PC-9 (cell line): Measurements from ENCODE around the gene MYL4. TPM values are rescaled to one million over a fixed set of nuclear protein-coding genes. Genes with fewer than 3 reads are reported as not detected.

Source experiments
- BruUV-seq: library from RNA; stranded (reverse); fragments of 400-500 nt; replicated peaks from 2 replicates; lab custom pipeline; 2021; lab: Mats Ljungman, UMichigan
- CTCF ChIA-PET: fragments of 300-600 bp; sonication (Branson Sonifier 250); formaldehyde crosslinking; loops from one replicate; lab custom pipeline; 2022; ENCODE audit warnings: antibody characterized with exemption; lab: Charles Lee
- POLR2A ChIA-PET: fragments of 300-600 bp; sonication (Branson Sonifier 250); formaldehyde crosslinking; loops from one replicate; lab custom pipeline; 2022; ENCODE audit warnings: antibody characterized with exemption; ENCODE audit not compliant: unreplicated experiment; lab: Charles Lee
- DNase-seq, 2 experiments: peaks; one replicate each; pipeline versions ENCODE4 v3.0.0 to v3.0.0-alpha.2; 2015 to 2022; ENCODE audit warnings: mixed read lengths in 1 of 2
- H2AFZ ChIP-seq: fragments of 200-600 bp; sonication (generic); 2 replicates; pipeline ENCODE4 v1.8.1; 2017; ENCODE audit warnings: antibody characterized with exemption
- H3F3A ChIP-seq: fragments of 200-600 bp; sonication (generic); 2 replicates; pipeline ENCODE4 v1.8.1; 2017; ENCODE audit warnings: antibody characterized with exemption, mild to moderate bottlenecking, low read depth; ENCODE audit not compliant: insufficient read depth
- H3K27ac ChIP-seq: fragments of 200-600 bp; sonication (generic); 2 replicates; pipeline ENCODE4 v1.6.1; 2016; ENCODE audit warnings: mixed run types
- H3K27me3 ChIP-seq: fragments of 200-600 bp; sonication (generic); 2 replicates; pipeline ENCODE4 v1.6.1; 2016; ENCODE audit warnings: low read depth, mixed run types; ENCODE audit not compliant: insufficient read depth
- H3K36me3 ChIP-seq: fragments of 200-600 bp; sonication (generic); 2 replicates; pipeline ENCODE4 v1.6.1; 2016; ENCODE audit warnings: low read depth, mixed run types
- H3K4me1 ChIP-seq: fragments of 200-600 bp; sonication (generic); replicated peaks from 2 replicates; pipeline ENCODE4 v1.6.1; 2016; ENCODE audit warnings: mixed run types; ENCODE audit not compliant: insufficient read depth
- H3K4me2 ChIP-seq: fragments of 200-600 bp; sonication (generic); 2 replicates; pipeline ENCODE4 v1.6.1; 2017; ENCODE audit warnings: mixed run types
- H3K4me3 ChIP-seq: fragments of 200-600 bp; sonication (generic); 2 replicates; pipeline ENCODE4 v1.6.1; 2016; ENCODE audit warnings: mixed run types
- H3K79me2 ChIP-seq: fragments of 200-600 bp; sonication (generic); 2 replicates; pipeline ENCODE4 v1.6.1; 2017; ENCODE audit warnings: low read depth, mixed run types
- H3K9me2 ChIP-seq: fragments of 200-600 bp; sonication (generic); 2 replicates; pipeline ENCODE4 v1.8.1; 2017; ENCODE audit warnings: mild to moderate bottlenecking; ENCODE audit not compliant: insufficient read depth
- H3K9me3 ChIP-seq: fragments of 200-600 bp; sonication (generic); 2 replicates; pipeline ENCODE4 v1.8.1; 2016; ENCODE audit warnings: low read depth; ENCODE audit not compliant: insufficient read depth
- H4K20me1 ChIP-seq: fragments of 200-600 bp; sonication (generic); 2 replicates; pipeline ENCODE4 v1.8.1; 2017; ENCODE audit not compliant: insufficient read depth
- EZH2 ChIP-seq: fragments of 200-600 bp; sonication (generic); IDR thresholded peaks from 2 replicates; pipeline ENCODE4 v1.8.0; 2017; ENCODE audit warnings: antibody characterized with exemption, low read depth
- intact Hi-C: fragments of 100-400 bp; cut with micrococcal nuclease; formaldehyde crosslinking; loops from one replicate; pipeline ENCODE4 v1.10.0; 2022; ENCODE audit not compliant: unreplicated experiment
- total RNA-seq: library from RNA; stranded (reverse); gene quantifications from 2 replicates; pipeline ENCODE4 v1.2.3, GENCODE V29; 2021
- TF ChIP-seq, protein P1 (sequence below): fragments of 200-600 bp; sonication (generic); conservative IDR thresholded peaks from 2 replicates; pipeline ENCODE4 v1.6.1; 2017; ENCODE audit warnings: mixed run types, antibody characterized with exemption, mild to moderate bottlenecking, moderate library complexity

The MYL4 gene
- total RNA-seq, 1 experiment from 2014 or later = not detected

DNA sequence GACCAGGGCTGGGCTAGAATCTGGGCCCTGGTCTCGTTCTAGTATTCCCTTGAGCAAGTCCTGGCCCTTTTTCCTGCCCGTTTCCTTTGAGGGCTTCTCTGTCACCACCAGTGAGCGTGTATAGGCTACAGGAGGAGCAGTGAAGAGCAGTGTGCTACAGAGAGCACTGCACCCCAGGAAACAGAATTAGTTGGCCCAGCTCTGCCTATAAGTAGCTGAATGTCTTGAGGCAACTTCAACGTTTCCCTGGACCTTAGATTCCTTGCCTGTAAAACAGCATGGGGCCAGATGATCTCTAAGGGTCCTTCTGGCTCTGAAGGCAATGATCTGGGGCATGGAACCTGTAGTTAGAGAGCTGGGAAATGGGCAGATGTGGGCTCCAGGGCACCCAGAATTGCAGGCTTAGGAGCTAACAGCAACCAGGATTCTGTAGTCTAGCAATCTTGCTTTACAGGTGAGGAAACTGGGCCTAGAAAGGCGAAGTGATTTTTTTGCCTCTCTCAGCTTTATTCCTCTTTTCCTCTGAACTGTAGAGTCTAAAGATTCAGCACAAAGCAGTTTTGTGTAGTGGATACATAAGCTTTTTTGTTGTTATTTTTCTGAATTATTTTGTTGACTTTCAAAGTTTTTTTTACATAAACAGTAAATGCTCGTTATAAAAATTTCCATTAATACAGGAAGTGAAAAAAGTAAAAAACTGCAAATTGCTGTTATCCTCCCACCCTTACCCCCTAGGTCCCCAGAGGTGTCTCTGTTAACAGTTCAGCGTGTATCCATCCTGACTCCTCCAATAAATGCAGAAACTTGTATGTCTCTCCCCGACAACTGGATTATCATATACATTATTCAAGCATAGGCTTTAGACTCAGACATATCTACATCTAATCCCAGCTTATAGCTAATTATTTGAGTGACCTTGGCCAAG lies 1.7 kb upstream of the MYL4 start:
- no peaks in the 10 kb centered on the region for H3K79me2 ChIP-seq
- peaks cover 24% of the 10 kb centered on the region for H3K4me1 ChIP-seq
- H4K20me1 ChIP-seq = no peaks in the 10 kb centered on the region
- H2AFZ ChIP-seq = no peak overlapping the region
- H3K27me3 ChIP-seq = no peaks in the 10 kb centered on the region
- no peak overlapping the region for H3K4me3 ChIP-seq
- BruUV-seq = no TSS peak
- no peak overlapping the region for H3K27ac ChIP-seq
- DNase-seq = no peak
- no peak for TF ChIP-seq EZH2
- TF ChIP-seq, protein P1, sequence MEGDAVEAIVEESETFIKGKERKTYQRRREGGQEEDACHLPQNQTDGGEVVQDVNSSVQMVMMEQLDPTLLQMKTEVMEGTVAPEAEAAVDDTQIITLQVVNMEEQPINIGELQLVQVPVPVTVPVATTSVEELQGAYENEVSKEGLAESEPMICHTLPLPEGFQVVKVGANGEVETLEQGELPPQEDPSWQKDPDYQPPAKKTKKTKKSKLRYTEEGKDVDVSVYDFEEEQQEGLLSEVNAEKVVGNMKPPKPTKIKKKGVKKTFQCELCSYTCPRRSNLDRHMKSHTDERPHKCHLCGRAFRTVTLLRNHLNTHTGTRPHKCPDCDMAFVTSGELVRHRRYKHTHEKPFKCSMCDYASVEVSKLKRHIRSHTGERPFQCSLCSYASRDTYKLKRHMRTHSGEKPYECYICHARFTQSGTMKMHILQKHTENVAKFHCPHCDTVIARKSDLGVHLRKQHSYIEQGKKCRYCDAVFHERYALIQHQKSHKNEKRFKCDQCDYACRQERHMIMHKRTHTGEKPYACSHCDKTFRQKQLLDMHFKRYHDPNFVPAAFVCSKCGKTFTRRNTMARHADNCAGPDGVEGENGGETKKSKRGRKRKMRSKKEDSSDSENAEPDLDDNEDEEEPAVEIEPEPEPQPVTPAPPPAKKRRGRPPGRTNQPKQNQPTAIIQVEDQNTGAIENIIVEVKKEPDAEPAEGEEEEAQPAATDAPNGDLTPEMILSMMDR = no peak
- no peaks in the 10 kb centered on the region for H3K9me3 ChIP-seq
- CTCF ChIA-PET = no interaction called here
- intact Hi-C loops = no loop called here
- H3K36me3 ChIP-seq = no peaks in the 10 kb centered on the region
- peaks cover 22% of the 10 kb centered on the region for H3F3A ChIP-seq
- H3K9me2 ChIP-seq = no peaks in the 10 kb centered on the region; the same call in 1 of the 2 replicates
- no peak overlapping the region for H3K4me2 ChIP-seq
- POLR2A ChIA-PET = no interaction called here

GRCh38 chr17:47209499-47209898 lies 351 bp downstream of the MYL4 start:
- Histone ChIP-seq H3K79me2 (no peaks in the 10 kb centered on the region), H3K4me2 (no peak overlapping the region), H3K4me1 (peaks cover 19% of the 10 kb centered on the region), H4K20me1 (no peaks in the 10 kb centered on the region), H2AFZ (no peak overlapping the region), H3K27ac (no peak overlapping the region), H3K9me2 (no peaks in the 10 kb centered on the region; the same call in 1 of the 2 replicates), H3K36me3 (no peaks in the 10 kb centered on the region), H3K27me3 (no peaks in the 10 kb centered on the region), H3K9me3 (no peaks in the 10 kb centered on the region), H3K4me3 (no peak overlapping the region), H3F3A (peaks cover 18% of the 10 kb centered on the region)
- CTCF ChIA-PET = no interaction called here
- POLR2A ChIA-PET = no interaction called here
- intact Hi-C loops = no loop called here
- TF ChIP-seq EZH2 = no peak
- TF ChIP-seq, protein P1 = no peak
- no peak for DNase-seq
- BruUV-seq = no TSS peak

- Histone ChIP-seq H3K36me3 (no peaks in the 10 kb centered on the region), H3K79me2 (no peaks in the 10 kb centered on the region), H3K9me2 (no peaks in the 10 kb centered on the region; the same call in 1 of the 2 replicates), H3K4me3 (no peak overlapping the region), H3F3A (peaks cover 14% of the 10 kb centered on the region), H3K9me3 (no peaks in the 10 kb centered on the region), H4K20me1 (no peaks in the 10 kb centered on the region), H3K27ac (no peak overlapping the region), H2AFZ (no peak overlapping the region), H3K4me2 (no peak overlapping the region), H3K4me1 (peaks cover 13% of the 10 kb centered on the region), H3K27me3 (no peaks in the 10 kb centered on the region)
- intact Hi-C loops = no loop called here
- ChIA-PET CTCF (no interaction called here), POLR2A (no interaction called here)
- no peak for DNase-seq
- BruUV-seq = no TSS peak
- TF ChIP-seq, protein P1 = no peak
- TF ChIP-seq EZH2 = no peak
Measured at GRCh38 chr17:47210105-47210504, 957 bp downstream of the MYL4 start.
